Chondrocyte (in vitro differentiated cells): Measurements from ENCODE around the gene C15orf39. TPM values are rescaled to one million over a fixed set of nuclear protein-coding genes. Genes with fewer than 3 reads are reported as not detected.

Source experiments
- DNase-seq: peaks from one replicate; pipeline ENCODE4 v3.0.0; 2021; ENCODE audit warnings: mixed read lengths, low spot score
- H3K27ac Mint-ChIP-seq: one replicate; pipeline ENCODE4 v1.8.0; 2021; ENCODE audit warnings: mild to moderate bottlenecking, moderate library complexity, mixed read lengths; ENCODE audit not compliant: unreplicated experiment
- H3K27me3 Mint-ChIP-seq: 2 replicates; pipeline ENCODE4 v1.8.0; 2021; ENCODE audit warnings: low read depth, mixed read lengths
- H3K36me3 Mint-ChIP-seq: 2 replicates; pipeline ENCODE4 v1.8.0; 2021; ENCODE audit warnings: low read depth, mixed read lengths
- H3K4me1 Mint-ChIP-seq: 2 replicates; pipeline ENCODE4 v1.8.0; 2021; ENCODE audit warnings: low read depth, mild to moderate bottlenecking, mixed read lengths
- H3K4me3 Mint-ChIP-seq: one replicate; pipeline ENCODE4 v1.8.0; 2021; ENCODE audit warnings: mild to moderate bottlenecking, moderate library complexity, mixed read lengths; ENCODE audit not compliant: unreplicated experiment
- H3K9me3 Mint-ChIP-seq: 2 replicates; pipeline ENCODE4 v1.8.0; 2021; ENCODE audit warnings: low read depth, mixed read lengths
- CTCF ChIP-seq: fragments of 200-600 bp; sonication (generic); IDR thresholded peaks from 2 replicates; pipeline ENCODE4 v1.5.0; 2021; ENCODE audit warnings: antibody characterized with exemption, mild to moderate bottlenecking, moderate library complexity
- total RNA-seq: library from RNA; stranded (reverse); gene quantifications from 3 replicates; pipeline ENCODE4 v1.2.1, GENCODE V29; 2021

The C15orf39 gene
- total RNA-seq, 1 donor from 2014 or later, result 33.4 TPM

GRCh38 chr15:75179746-75180140, 21.9 kb upstream of the C15orf39 start:
- Mint-ChIP-seq H3K4me3 (no peak overlapping the region), H3K9me3 (no peaks in the 10 kb centered on the region), H3K36me3 (peaks cover 2% of the 10 kb centered on the region), H3K27me3 (peaks cover 7% of the 10 kb centered on the region), H3K4me1 (peaks cover 42% of the 10 kb centered on the region), H3K27ac (no peak overlapping the region)
- no peak for DNase-seq
- no peak for TF ChIP-seq CTCF

DNA sequence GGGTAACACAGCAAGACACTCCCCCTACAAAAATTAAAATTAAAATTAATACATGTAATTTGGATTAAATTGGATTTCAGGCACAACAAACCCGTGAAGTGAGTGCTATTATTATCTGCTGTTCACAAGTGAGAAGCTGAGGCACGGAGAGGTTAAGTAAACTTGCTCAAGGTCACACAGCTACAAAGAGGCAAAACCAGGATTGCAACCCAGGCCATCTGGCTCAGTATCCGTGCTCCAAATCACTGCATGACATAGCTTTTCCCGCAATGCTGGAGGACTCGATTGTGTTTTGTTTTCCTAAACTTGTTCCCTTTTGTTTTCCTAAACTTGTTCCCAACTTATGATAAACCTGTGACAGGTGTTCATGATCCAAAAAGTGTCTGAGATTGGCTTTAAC, 19.9 kb upstream of the C15orf39 start:
- no peak overlapping the region for H3K4me3 Mint-ChIP-seq
- H3K27ac Mint-ChIP-seq, result no peak overlapping the region
- no peaks in the 10 kb centered on the region for H3K9me3 Mint-ChIP-seq
- no peak for TF ChIP-seq CTCF
- peaks cover 2% of the 10 kb centered on the region for H3K36me3 Mint-ChIP-seq
- H3K4me1 Mint-ChIP-seq, result peaks cover 26% of the 10 kb centered on the region
- H3K27me3 Mint-ChIP-seq, result peaks cover 7% of the 10 kb centered on the region
- DNase-seq, result no peak

- no peak for DNase-seq
- Mint-ChIP-seq H3K27me3 (peaks cover 3% of the 10 kb centered on the region), H3K9me3 (no peaks in the 10 kb centered on the region), H3K4me1 (peaks cover 21% of the 10 kb centered on the region), H3K27ac (no peak overlapping the region), H3K4me3 (no peak overlapping the region), H3K36me3 (peaks cover under 1% of the 10 kb centered on the region)
- peak; percentile 15 for TF ChIP-seq CTCF
Observed at GRCh38 chr15:75182187-75183131, 19.2 kb upstream of the C15orf39 start.

DNA sequence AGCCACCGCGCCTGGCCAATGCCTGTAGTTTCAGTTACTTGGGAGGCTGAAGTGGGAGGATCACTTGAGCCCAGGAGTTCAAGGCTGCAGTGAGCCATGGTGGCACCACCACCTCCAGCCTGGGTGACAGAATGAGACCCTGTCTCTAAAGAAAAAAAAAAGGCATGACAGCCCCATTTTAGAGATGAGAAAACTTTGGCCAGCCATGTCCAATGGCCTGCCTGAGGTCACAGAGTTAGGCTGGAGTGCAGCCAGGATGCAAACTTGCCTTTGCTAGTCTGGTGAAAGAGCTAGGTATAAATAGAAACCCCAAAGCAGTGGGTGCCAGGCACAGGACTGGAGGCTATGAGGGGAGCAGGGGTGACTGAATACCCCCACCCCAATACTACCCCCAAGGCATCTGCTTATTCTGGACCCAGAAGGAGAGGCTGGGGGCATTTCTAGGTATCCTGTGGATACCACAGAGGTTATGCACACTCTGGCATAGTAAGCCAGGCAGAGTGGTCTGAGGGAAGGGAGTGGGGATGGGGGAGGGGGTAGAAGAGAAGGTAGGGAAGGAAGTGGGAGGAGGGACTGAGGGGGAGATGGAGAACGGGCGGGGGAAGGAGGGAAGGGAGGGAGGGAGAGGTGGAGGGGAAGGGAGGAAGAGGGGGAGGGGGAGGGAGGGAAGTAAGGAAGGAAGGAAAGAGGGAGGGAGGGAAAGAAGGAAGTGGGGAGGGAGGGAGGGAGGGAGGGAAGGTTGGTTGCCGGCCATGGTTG, 16.2 kb upstream of the C15orf39 start:
- peak; percentile 19 for DNase-seq
- H3K9me3 Mint-ChIP-seq, result no peaks in the 10 kb centered on the region
- no peak overlapping the region for H3K4me3 Mint-ChIP-seq
- no peak overlapping the region for H3K27ac Mint-ChIP-seq
- no peaks in the 10 kb centered on the region for H3K27me3 Mint-ChIP-seq
- H3K4me1 Mint-ChIP-seq, result peaks cover 10% of the 10 kb centered on the region
- H3K36me3 Mint-ChIP-seq, result no peaks in the 10 kb centered on the region
- TF ChIP-seq CTCF, result no peak

GRCh38 chr15:75186044-75186443, 15.6 kb upstream of the C15orf39 start:
- Mint-ChIP-seq H3K27me3 (no peaks in the 10 kb centered on the region), H3K9me3 (no peaks in the 10 kb centered on the region), H3K4me3 (no peak overlapping the region), H3K27ac (no peak overlapping the region), H3K4me1 (peaks cover 4% of the 10 kb centered on the region), H3K36me3 (no peaks in the 10 kb centered on the region)
- peak; percentile 27 for DNase-seq
- no peak for TF ChIP-seq CTCF
